ENCODE data around the gene KRT31. TPM values are rescaled to one million over a fixed set of nuclear protein-coding genes. Genes with fewer than 3 reads are reported as not detected.

KRT31 gene
- total RNA-seq, 1 donor from 2014 or later, result not detected

DNA sequence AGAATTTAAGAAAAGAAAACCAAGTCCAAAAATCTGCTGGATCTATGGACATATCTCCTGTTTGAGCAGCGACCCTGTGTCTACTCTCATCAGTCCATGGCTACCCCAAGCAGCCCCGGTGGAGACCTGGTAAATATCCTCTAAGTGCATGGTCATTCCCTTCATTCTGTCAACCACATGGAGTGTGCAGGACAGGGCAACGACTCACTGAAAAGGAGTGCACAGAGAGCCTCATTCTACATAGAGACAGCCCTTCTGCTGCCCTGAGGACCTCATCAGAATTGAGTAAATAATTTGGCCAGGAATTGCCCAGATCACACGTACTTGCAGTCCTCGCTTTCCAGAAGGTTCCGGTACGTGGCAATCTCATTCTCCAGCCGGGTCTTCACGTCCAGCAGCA, 40.4 kb upstream of the KRT31 start:
- Mint-ChIP-seq H3K9me3 (no peaks in the 10 kb centered on the region), H3K27me3 (ENCODE audit: insufficient read depth, low read depth) (no peaks in the 10 kb centered on the region), H3K4me3 (no peak overlapping the region), H3K27ac (no peak overlapping the region), H3K36me3 (no peaks in the 10 kb centered on the region), H3K4me1 (no peaks in the 10 kb centered on the region)
- no peaks in the 10 kb centered on the region for H3K79me2 ChIP-seq (ENCODE audit: low read depth)
- no peaks in the 10 kb centered on the region for H3K9me3 ChIP-seq (ENCODE audit: low read depth)
- H3K27me3 ChIP-seq, result no peaks in the 10 kb centered on the region
- H3K27ac ChIP-seq, result no peak overlapping the region
- H3K9ac ChIP-seq, result no peak overlapping the region
- H2AFZ ChIP-seq (replicated peaks), result no peak overlapping the region
- no peak overlapping the region for H3K4me3 ChIP-seq
- H3K36me3 ChIP-seq, result no peaks in the 10 kb centered on the region
- no peak overlapping the region for H3K4me2 ChIP-seq
- H4K20me1 ChIP-seq (ENCODE audit: low read depth), result no peaks in the 10 kb centered on the region
- TF ChIP-seq EZH2phosphoT487 (IDR thresholded peaks at IDR 0.05) (no peak), EZH2 (IDR thresholded peaks at IDR 0.05) (no peak)
- TF ChIP-seq, protein P1, sequence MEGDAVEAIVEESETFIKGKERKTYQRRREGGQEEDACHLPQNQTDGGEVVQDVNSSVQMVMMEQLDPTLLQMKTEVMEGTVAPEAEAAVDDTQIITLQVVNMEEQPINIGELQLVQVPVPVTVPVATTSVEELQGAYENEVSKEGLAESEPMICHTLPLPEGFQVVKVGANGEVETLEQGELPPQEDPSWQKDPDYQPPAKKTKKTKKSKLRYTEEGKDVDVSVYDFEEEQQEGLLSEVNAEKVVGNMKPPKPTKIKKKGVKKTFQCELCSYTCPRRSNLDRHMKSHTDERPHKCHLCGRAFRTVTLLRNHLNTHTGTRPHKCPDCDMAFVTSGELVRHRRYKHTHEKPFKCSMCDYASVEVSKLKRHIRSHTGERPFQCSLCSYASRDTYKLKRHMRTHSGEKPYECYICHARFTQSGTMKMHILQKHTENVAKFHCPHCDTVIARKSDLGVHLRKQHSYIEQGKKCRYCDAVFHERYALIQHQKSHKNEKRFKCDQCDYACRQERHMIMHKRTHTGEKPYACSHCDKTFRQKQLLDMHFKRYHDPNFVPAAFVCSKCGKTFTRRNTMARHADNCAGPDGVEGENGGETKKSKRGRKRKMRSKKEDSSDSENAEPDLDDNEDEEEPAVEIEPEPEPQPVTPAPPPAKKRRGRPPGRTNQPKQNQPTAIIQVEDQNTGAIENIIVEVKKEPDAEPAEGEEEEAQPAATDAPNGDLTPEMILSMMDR (IDR thresholded peaks at IDR 0.05), result no peak
- DNase-seq (ENCODE audit: low spot score), result no peak
- H3K4me1 ChIP-seq, result no peaks in the 10 kb centered on the region
- H3F3A ChIP-seq (ENCODE audit: low read depth), result no peaks in the 10 kb centered on the region

DNA sequence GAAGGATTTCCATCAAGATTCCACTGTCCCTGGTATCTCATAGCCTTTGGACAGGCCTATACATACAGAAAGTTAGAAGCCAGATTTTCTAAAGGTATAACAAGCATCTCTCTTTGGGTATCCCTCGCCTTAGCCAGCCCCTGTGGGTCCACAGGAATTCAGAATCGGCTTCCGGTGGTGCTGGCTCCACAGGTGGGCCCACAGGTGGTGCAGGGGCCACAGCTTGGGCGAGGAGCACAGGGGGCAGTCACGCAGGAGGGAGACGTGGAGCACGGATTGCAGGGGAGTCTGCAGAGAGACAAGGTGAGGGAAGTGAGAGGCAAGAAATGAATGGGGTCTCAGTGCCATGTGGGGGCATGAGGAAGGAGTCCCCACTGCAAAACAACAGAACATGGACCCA, 39.8 kb upstream of the KRT31 start:
- Histone ChIP-seq H3K4me3 (no peak overlapping the region), H2AFZ (replicated peaks) (no peak overlapping the region), H3K27me3 (no peaks in the 10 kb centered on the region), H3K4me2 (no peak overlapping the region), H4K20me1 (ENCODE audit: low read depth) (no peaks in the 10 kb centered on the region), H3K4me1 (no peaks in the 10 kb centered on the region), H3K9ac (no peak overlapping the region), H3K36me3 (no peaks in the 10 kb centered on the region), H3K79me2 (ENCODE audit: low read depth) (no peaks in the 10 kb centered on the region), H3K9me3 (ENCODE audit: low read depth) (no peaks in the 10 kb centered on the region), H3F3A (ENCODE audit: low read depth) (no peaks in the 10 kb centered on the region), H3K27ac (no peak overlapping the region)
- no peaks in the 10 kb centered on the region for H3K4me1 Mint-ChIP-seq
- DNase-seq (ENCODE audit: low spot score), result no peak
- TF ChIP-seq, protein P1 (IDR thresholded peaks at IDR 0.05), result no peak
- TF ChIP-seq EZH2 (IDR thresholded peaks at IDR 0.05), result no peak
- no peak for TF ChIP-seq EZH2phosphoT487 (IDR thresholded peaks at IDR 0.05)
- no peak overlapping the region for H3K27ac Mint-ChIP-seq
- no peaks in the 10 kb centered on the region for H3K27me3 Mint-ChIP-seq (ENCODE audit: insufficient read depth, low read depth)
- H3K9me3 Mint-ChIP-seq, result no peaks in the 10 kb centered on the region
- no peaks in the 10 kb centered on the region for H3K36me3 Mint-ChIP-seq
- H3K4me3 Mint-ChIP-seq, result no peak overlapping the region

DNA sequence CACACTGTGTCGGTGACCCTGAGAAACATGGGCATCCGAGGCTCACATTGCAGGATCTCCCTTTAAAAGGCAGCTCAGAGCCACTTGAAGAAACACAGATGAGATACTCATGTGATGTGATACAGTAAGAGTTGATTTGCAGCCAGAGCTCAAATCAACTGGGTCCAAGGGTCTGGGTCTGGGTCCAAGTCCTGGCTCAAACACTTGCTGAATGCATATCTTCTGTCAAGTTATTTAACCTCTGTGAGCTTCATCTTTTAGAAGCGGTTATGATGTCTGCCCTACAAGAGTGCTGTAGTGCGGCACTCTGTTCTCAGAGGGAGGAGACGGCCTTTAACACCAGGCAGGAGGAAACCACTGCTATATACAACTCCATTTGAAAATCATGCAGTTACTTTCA, 37.0 kb upstream of the KRT31 start:
- H3F3A ChIP-seq (ENCODE audit: low read depth), result no peaks in the 10 kb centered on the region
- peaks cover 2% of the 10 kb centered on the region for H3K4me1 Mint-ChIP-seq
- DNase-seq (ENCODE audit: low spot score), result no peak
- no peak overlapping the region for H3K4me3 ChIP-seq
- no peak overlapping the region for H3K9ac ChIP-seq
- no peaks in the 10 kb centered on the region for H3K27me3 ChIP-seq
- no peaks in the 10 kb centered on the region for H3K36me3 Mint-ChIP-seq
- no peaks in the 10 kb centered on the region for H3K4me1 ChIP-seq
- no peaks in the 10 kb centered on the region for H3K79me2 ChIP-seq (ENCODE audit: low read depth)
- H4K20me1 ChIP-seq (ENCODE audit: low read depth), result no peaks in the 10 kb centered on the region
- no peak for TF ChIP-seq EZH2phosphoT487 (IDR thresholded peaks at IDR 0.05)
- no peak for TF ChIP-seq EZH2 (IDR thresholded peaks at IDR 0.05)
- TF ChIP-seq, protein P1 (IDR thresholded peaks at IDR 0.05), result no peak
- H3K4me3 Mint-ChIP-seq, result no peak overlapping the region
- no peak overlapping the region for H3K27ac Mint-ChIP-seq
- peaks cover 3% of the 10 kb centered on the region for H3K27me3 Mint-ChIP-seq (ENCODE audit: insufficient read depth, low read depth)
- H3K36me3 ChIP-seq, result no peaks in the 10 kb centered on the region
- H3K4me2 ChIP-seq, result no peak overlapping the region
- no peak overlapping the region for H3K27ac ChIP-seq
- H2AFZ ChIP-seq (replicated peaks), result no peak overlapping the region
- H3K9me3 Mint-ChIP-seq, result no peaks in the 10 kb centered on the region
- no peaks in the 10 kb centered on the region for H3K9me3 ChIP-seq (ENCODE audit: low read depth)

Measured in neural progenitor cell (in vitro differentiated cells).